GM06990 (cell line): ENCODE data around the gene CMSS1.

ENCODE experiments used
- DNase-seq: peaks from one replicate; pipeline ENCODE4 v3.0.0-alpha.2; 2011; ENCODE audit not compliant: insufficient read length; ENCODE audit errors: extremely low read depth
- H3K27me3 ChIP-seq: replicated peaks from 2 replicates; pipeline ENCODE4 v1.6.0; 2011; ENCODE audit warnings: low read length; ENCODE audit not compliant: control insufficient read depth, insufficient read depth
- H3K36me3 ChIP-seq: 2 replicates; pipeline ENCODE4 v1.5.1; 2011; ENCODE audit warnings: low read length; ENCODE audit not compliant: control insufficient read depth, insufficient read depth
- H3K4me3 ChIP-seq: replicated peaks from 2 replicates; pipeline ENCODE4 v1.5.1; 2011; ENCODE audit warnings: low read depth, mild to moderate bottlenecking, control low read depth, low read length
- CTCF ChIP-seq: IDR thresholded peaks from 2 replicates; pipeline ENCODE4 v1.5.1; 2011; ENCODE audit warnings: low read length, control low read depth, mild to moderate bottlenecking, inconsistent platforms; ENCODE audit not compliant: insufficient read depth, poor library complexity, severe bottlenecking

Gene CMSS1

GRCh38 chr3:99817437-99818240 lies at the start of gene CMSS1:
CMSS1 (plus strand) TSS chr3:99817862.
- Histone ChIP-seq H3K4me3 (peak within 1 kb of the TSS; percentile 90), H3K36me3 (no peaks in the 10 kb centered on the region), H3K27me3 (no peaks in the 10 kb centered on the region)
- TF ChIP-seq CTCF, result no peak
- peak; percentile 96 for DNase-seq

GRCh38 chr3:99768126-99768525 lies 49.5 kb upstream of the CMSS1 start:
- H3K27me3 ChIP-seq, result no peaks in the 10 kb centered on the region
- no peak overlapping the region for H3K4me3 ChIP-seq
- H3K36me3 ChIP-seq, result no peaks in the 10 kb centered on the region
- TF ChIP-seq CTCF, result no peak
- DNase-seq, result no peak

- no peak for TF ChIP-seq CTCF
- Histone ChIP-seq H3K27me3 (no peaks in the 10 kb centered on the region), H3K4me3 (no peak overlapping the region), H3K36me3 (no peaks in the 10 kb centered on the region)
- no peak for DNase-seq
Measured at GRCh38 chr3:99768808-99769501, 48.7 kb upstream of the CMSS1 start.

- Histone ChIP-seq H3K4me3 (no peak overlapping the region), H3K36me3 (no peaks in the 10 kb centered on the region), H3K27me3 (no peaks in the 10 kb centered on the region)
- no peak for TF ChIP-seq CTCF
- DNase-seq, result no peak
Measured at GRCh38 chr3:99772171-99772570, 45.5 kb upstream of the CMSS1 start.

GRCh38 chr3:99772671-99773070 lies 45.0 kb upstream of the CMSS1 start:
- no peak for DNase-seq
- TF ChIP-seq CTCF, result no peak
- no peak overlapping the region for H3K4me3 ChIP-seq
- no peaks in the 10 kb centered on the region for H3K27me3 ChIP-seq
- H3K36me3 ChIP-seq, result no peaks in the 10 kb centered on the region
